CD1c-positive myeloid dendritic cell (primary cell): ENCODE data around the gene BID.

Source experiments
- DNase-seq: peaks from one replicate; pipeline ENCODE4 v3.0.0-alpha.2; 2016; ENCODE audit errors: extremely low spot score

Gene BID

DNA sequence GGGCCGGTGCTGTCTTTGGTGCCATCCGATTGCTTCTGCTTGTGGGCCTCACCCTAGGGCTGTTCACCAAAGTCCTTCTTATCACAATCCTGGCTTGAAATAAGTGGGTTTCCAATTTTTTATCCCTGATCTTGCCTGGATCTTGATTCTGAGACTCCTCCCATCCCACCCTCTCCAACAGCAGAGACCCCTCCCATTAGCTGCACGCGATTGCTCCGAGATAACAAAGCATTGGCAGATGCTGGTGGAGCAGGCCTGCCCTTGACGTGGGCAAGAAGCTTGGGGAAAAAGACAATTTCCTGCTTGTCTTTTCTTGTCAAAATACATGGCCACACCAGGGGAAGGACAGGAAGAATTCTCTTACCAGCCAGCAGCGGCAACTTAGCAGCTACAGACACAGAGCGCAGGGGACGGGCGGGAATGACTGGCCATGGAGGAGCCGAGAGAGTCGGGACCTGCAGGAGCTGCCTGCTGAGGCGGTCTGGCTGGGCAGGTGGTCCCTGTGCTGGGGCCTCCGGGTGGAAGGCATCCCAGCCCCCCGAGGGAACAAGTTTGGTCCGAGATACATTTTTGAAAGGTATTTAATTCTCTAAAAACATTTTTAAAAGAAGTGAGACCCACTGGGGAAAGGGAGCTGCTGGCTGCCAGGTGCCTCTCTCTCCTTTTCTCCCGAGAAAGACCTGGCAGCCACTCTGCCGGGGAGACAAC lies 9.7 kb upstream of the BID start:
- no peak for DNase-seq

DNA sequence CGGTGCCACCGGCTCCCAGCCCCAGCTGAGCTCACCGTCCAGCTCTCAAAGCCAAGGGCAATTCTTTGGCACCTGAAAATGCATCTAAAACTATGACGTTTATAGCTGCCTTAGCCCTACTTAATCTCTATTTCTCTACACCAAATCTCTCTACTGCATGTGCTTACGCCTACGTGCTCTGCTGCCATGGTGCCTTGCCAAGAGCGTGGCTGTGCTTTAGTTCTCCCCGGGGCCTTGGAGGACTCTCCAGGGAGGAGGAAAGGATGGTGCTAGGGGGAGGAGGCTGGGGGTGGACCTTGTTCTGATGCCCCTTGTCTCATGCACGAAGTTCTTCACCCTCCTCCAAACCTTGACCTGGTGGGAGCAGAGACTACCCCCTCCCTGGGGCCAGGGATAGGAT lies 9.0 kb upstream of the BID start:
- DNase-seq, result no peak

DNA sequence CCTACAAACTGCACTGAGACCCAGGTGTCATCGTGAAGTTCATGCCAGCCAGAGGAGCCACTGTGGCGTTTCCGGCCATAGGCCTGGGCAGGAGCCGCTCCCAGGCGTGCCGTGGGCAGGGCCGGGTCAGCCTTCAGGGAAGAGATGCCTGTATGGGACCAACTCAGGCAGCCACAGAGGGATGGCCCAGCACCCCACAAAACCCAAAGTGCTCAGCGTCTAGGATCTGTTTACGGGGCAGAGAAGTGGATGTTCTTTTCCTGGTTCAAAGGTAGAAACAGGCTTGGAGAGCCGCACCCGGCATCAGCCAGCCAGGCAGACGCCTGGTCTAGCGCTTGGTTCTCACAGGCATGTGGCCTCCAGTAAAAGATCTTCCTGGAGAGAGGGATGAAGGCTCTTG lies 8.4 kb upstream of the BID start:
- no peak for DNase-seq

DNA sequence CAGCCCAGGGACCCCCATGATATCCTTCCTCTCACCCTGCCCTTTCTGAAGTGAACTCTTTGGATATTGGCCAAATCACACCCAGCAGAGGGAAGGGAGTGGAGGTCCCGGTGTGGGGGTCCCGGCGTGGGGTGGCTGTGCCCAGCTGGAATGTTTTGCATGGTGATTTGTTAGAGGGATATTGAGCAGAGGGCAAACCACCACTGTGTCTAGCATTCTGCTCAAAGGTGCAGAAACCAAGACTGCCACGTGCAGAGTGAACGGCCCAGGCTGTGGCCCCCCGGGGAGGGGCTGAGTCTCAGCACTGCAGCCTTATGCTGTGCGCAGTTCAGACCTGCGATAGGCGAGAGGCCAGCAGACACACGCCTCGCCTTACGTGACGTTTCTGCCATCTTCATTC lies 7.9 kb upstream of the BID start:
- no peak for DNase-seq

DNA sequence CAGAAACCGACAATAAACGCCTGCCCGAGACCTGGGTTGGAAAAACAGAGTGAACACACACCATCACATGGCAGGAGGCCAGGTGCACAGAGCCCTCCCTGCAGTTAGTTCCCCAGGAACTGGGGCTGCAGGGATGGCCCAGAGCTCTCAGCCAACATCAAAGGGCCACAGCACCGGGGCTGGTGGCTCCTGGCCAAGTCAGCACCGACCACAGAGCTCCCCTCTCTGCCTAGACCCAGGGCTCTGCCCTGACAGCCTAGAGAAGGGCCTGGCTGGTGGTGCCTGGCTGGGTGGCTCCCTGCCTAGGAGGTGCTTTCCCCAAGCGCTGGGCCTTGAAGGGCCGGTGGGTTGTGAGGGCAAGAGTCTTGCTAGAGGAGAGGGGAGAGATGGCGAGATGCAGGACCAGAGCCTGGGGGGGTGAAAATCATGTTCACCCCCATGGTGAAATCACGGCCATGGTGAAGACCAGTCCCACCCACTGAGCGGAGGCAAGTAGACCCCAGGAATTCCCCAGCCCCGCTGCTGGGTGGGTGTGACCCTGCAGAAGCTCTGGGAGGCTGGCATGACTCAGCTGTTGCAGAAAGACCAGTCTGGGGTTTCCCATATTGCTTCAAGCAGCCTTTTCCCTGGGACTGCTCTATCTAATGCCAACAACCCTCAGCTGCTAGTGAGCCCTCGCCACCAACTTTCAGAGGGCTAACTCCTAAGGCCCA lies 7.2 kb upstream of the BID start:
- peak; percentile 92 for DNase-seq

DNA sequence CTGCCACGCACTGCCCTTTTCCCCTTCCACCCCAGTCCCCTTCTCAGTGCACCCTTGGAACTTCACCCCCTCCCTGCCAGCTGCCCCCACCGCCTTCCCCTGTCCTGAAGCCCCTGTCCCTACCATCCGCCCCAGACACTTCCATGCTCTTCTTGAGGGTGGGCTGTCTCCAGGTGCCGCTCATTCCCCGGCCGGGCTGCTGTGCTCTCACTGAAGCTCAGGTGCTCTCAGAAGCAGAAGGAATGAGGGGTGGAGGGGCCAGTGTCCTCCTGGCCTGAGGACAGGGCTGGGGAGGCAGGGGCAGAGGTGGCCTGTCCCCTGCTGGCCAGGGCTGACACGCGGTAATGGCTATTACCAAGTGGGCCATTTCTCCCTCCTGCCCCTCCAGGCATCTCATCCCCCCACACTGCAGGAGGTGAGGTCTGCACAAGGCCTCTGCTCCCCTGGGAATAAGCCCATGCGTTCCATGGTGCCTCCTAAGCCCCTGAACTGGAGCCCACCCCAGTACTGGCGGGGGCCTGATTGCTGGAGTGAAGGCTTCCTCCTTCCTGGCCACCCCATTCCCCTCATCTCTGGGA lies 6.6 kb upstream of the BID start:
- DNase-seq, result no peak

DNA sequence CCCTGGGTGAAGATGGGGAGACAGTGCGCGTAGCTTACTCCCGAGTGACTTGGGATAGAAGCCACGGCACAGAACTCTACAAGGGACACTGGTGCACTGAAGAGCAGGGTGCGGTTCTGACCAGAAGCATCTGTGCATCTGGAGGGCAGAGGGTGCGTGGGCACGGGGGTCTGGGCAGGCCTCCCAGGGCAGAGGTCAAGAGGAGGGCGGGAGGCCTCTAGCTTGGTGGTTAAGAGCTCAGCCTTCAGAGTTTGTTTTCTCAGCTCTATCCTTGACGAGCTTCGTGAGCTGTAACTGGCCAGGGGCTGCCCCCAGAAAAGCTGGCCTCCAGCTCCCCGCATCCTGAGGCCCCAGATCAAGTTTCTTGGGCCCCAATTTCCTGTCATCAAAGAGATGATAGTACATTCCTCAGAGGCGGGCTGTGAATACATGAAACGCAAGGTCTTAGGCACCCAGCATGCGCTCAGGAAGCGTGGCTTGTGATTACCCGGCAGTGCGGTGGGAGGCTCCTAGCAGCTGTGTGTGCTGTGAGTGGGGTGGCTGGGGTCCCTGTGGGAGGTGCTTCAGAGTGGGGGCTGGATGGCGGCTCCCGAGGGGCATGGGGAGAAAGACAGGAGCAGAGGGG lies 6.0 kb upstream of the BID start:
- no peak for DNase-seq

DNA sequence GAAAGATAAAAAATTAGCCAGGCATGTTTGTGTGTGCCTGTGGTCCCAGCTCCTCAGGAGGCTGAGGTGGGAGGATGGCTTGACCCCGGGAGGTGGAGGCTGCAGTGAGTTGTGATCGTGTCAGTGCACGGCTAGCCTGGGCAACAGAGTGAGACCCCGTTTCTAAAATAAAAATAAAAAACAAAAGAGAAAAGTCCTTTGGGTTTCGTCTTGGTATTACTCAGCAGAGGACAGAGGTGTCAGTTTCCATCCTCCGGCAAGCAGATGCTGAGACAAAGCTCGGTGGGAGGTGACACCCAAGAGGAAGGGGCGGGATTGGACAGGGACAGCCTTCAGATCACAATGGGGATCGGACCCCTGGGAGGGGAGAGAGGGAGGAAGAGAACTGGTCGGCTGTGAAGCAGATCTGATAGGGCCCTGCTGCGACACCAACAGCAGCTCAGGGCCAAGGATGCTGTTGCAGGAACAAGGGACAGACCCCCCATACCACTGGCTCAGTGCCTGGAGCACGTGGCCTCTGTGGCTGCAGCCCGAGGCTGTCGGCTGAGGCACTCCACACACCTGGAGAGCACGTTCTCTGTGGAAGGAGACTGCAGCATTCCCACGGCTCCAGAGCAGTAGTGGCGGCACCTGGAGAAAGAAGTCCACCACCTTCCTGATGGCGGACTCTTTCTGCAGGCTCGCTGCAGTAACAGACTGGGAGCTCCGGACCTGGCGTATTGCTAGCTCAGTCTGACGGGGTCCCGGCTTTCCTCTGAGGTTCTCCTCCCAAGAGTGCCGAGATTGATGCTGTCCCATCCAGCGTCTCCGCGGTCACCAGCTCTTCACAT lies 5.2 kb upstream of the BID start:
- DNase-seq, result no peak

DNA sequence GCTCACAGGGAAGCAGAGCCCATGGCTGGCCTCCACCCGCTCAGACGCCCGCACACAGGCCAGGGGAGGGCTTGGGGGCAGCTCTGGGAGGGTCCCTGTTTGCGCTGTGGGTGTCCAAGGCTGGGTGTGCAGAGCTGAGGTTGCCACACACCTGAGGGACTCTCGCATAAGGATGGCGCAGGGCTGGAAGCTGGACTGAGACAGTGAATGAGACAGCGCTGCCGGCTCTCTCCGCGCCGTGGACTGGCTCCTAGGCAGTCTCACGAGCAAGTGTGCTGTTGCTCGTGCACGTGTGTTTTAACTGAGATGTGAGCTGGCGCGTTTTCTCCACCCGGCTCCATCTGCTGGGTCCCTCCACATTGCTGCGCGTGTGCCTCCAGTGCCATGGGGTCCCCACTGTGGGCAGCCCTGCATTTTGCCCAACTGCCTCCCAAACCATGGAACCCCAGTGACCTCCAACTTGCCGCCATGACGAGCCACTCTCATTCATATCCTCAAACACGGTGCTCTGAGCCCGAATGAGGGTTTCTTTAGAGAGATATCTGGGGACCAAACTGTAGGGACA lies 4.2 kb upstream of the BID start:
- no peak for DNase-seq

DNA sequence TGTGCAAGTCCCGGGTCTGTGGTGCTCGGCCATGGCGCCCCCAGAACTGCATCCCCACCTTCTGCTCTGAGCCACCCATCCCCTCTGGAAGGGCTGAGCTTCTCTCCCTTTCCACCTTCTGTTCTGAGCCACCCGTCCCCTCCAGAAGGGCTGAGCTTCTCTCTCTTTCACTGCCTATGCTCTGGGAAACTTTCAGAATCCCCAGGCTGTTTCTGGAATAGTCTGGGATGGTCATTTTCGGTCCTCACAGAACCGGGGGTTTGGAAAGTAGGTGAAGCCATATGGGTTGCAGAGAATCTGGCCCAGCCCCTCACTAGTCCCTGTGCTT lies 3.4 kb upstream of the BID start:
- no peak for DNase-seq

DNA sequence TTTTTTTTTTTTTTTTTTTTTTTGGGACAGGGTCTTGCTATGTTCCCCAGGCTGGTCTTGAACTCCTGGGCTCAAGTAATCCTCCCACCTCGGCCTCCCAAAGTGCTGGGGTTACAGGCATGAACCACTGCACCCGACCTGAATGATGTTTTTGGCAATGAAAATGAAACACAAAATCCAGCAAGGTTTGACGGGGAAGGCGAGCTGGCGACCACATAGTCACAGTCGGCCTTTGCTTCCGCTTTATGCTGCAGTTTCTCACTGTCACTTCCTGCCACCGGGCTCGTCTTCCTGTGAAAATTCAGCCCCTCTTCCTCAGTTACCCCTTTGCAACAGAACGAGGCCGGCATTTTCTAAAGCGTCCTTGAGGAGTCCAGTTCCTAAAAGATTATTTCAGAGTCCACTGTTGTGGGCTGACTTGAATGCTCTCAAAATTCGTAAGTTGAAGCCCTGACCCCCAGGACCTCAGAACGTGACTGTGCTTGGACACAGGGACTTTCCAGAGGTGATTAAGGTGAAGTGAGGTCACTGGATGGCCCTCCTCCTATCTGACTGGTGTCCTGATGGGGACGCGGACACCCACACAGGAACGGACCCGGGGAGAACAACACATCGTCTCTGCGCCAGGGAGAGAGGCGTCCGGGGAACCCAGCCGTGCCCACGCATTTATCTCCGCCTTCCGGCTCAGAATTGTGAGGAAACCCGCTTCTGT lies 2.9 kb upstream of the BID start:
- DNase-seq, result peak; percentile 94

DNA sequence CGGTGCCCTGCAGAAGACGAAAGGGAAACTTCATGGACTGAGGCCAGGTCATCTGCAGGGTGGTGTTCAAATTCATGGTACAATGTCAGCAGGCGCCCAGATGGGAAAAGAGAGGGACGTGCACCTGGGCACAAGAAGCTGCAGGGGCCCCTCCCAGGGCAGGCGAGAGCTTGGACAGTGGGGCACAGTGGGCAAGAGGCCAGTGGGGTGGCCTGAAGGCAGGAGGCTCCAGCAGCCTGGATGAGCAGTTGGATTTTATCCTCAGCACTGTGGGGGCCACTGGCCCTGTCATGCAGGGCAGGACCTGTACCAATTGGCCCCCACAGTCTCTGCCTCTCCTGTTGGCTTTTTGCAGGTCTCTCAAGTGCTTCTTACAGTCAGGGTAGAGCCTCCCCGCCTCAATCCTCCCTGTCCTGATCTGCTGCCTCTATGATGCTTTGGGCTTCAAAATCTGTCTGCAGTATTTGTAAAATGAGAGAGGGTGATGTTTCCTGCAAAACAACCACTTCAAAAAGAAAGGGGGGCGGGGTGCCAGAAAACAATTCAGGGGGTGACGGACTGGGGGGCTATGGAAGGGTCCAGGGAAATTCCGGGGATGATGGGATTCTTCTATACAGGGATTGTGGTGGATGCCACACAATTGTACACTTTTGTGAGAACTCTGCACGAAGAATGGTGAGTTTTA lies 1.7 kb upstream of the BID start:
- no peak for DNase-seq

DNA sequence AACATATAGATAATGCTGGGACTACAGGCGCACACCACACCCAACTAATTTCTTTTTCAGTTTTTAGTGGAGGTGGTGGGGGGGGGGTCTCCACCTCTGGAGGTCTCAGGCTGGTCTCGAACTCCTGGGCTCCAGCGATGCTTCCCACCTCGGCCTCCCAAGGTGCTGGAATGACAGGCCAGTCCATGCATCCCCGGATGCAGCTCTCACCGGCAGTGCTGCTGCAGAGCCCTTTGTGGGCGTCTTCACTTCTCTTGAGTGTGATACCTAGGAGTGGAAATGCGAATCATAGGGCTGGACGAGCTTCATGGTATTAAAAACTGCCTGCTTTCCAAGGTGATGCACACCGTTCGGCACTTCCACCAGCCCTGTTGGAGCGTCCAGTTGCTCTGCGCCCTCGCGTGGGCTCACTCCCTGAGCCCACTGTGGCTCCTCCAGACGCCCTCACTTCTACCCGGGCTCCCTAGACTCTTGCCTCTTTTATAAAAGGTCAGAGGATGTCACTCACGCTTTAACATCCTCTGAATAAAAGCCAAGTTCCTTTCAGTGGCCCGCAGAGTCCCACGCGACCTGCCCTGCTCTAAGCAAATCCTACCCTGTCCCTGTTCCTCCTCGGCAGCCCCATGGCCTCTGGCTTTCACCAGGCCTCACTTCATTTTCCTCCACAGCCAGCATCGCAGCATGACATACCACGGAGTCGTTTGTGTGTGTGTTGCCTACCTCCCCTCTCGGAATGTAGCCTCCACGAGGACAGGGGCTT lies 837 bp upstream of the BID start:
- DNase-seq, result peak; percentile 74

DNA sequence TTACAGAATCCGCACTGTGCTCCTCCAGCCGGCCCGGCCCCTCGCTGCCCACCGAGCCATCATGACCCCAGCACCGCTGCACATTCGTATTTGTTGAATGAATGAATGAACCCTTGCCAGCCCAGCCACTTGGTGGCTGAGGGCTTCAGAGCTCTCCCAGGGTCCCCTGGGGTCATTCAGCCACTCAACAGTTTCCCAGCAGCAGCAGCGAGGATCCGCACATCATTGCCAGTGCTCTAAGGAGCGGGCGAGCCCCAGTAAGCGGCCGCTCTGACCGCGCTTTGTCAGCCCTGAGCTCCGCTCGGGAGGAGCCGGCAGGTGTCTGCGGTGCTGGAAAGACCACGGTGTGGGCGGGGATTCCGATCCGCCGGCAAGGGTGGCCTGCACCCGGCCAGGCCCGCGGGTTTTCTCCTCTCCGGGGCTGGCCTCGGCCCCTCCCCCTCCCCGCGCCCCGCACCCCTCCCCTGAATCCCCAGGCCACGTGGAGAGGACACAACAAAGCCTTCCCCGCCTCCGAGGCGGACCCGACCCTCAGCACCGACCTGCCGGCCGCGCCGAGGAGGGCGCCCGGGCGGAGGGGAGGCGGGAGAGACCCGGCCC lies 563 bp downstream of the BID start:
- peak; percentile 46 for DNase-seq

DNA sequence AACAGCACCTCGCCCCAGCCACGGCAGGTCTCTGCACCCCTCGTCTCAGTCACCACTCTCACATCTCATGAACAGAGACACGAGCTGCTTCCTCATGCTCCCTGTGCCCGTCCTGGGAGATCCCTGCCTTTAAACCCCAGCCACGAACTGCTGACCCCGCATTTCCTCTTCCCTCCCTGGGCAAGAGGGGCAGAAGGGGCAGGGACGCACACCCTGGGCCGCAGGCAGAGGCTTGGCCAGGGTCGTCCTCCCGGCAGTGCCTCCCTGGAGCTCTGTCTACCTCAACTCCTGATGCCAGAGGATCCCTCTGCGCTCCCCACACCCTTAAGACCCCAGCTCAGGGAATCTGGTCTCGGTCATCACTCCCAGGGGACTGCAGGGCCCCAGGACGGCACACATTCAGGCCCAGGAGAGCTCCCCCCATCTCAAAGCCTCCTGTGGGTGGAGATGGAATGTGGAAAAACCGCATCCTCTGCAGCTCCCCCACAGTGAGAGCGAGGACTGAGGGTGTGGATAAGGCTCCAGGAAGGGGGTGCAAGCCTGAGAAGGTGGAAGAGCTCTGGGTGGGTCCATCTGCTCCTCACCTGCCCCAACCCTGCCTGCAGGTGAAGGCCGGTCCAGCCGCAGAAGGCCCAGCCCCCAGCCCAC lies 1.2 kb downstream of the BID start:
- DNase-seq, result peak; percentile 64

DNA sequence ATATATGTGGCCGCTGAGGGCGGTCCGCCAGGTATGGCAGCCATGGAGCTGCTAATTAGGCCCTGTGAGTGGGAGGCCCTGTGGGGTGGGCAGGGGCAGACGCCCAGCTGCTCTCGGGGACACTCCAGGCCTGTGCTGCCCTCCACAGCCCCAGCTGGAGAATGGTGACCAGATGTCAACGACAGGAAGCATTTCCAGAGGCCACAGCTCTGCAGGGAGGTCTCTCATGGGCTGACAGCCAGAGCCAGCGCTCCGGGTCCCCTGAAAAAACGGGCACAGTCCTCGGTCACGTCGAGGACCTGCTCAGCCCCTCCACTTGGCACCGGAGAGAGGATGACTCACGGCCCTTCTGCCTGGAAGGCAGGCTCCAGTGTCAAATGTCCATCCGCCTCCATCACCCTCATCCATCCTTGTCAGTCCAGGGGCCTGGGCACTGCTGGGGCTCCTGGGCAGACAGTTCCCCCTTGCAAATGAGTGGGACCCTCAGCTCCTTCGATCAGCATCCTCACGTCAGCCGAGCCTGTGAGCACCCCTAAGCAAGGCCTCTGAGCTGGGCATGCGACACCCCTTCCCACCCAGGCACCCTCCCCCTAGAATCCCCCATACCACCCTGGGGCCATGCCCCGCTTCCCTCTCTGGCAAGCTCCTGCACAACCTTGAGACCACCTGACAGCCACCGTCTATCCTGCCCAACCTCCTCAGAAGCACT lies 1.9 kb downstream of the BID start:
- DNase-seq, result peak; percentile 38

DNA sequence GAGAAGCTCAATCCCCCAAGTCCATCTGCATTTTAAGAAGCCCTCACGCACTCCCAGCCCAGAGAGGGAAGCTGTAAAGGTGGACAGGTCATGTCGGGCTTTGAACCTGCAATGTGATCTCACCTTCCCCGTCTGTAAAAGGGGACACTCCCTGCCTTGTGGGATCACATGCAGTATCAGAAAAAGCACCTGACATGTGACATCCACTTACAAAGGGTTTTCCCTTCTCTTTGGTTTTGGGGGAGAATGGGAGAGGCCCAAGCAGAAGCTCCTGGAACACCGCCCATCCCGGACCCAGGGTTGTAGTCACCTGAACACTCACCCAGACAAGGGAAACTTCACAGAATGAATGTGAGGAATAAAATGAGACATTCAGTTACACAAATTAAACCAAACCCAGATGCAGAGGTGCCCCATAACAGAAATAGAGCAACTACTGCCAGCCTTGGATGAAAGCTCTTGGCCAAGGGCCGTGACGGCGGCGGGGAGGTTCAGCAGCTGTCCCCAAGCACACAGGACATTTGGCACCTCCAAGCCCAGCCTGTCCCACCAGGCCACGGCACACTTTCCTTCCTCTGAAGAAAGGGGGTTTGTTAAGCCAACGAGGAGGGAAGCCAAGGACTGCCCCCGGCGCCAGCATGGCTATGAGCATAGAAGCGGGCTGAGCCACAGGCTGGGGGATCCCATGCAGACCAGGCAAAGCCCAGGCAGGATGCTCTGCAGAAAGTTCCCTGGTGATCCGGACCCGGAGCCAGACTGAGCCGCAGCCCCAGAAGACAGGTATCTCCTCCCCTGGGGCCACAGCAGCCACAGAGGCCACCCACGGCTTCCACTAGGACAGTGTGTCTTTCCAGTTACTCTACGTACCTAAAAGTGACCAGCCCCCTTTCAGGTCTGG lies 3.8 kb downstream of the BID start:
- no peak for DNase-seq
